ENCODE results near the gene GRK2. TPM values are rescaled to one million over a fixed set of nuclear protein-coding genes. Genes with fewer than 3 reads are reported as not detected.

The GRK2 gene
- polyA plus RNA-seq, 1 donor (not counting 4 experiments of a cell fraction or from before 2014, with no cell fraction given), result 21.1 TPM

DNA sequence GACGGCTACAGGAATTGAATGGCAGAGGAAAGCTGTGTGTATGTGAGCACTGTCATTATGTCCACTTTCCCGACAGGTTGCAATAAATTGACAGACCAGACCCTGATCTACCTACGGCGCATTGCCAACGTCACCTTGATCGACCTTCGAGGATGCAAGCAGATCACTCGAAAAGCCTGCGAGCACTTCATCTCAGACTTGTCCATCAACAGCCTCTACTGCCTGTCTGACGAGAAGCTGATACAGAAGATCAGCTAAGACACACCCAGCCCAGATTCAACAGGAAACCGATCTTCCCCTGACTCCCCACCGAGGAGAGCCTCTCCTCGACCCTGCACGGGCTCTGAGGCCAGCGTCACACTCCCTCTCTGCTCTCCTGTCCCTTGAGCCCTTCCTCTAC lies 11.5 kb upstream of the GRK2 start:
- dilution Hi-C loops (cut with MboI; ENCODE audit: extremely low pct_ligation_motif_present, low sequenced_read_pairs), result no loop called here
- peaks cover 40 to 67% of the 10 kb centered on the region in 2 experiments for H3K36me3 ChIP-seq (ENCODE audit: control insufficient read depth in 2 of 2, extremely low read depth in 1 of 2, insufficient read depth in 2 of 2, low read length in 2 of 2)
- H3K4me2 ChIP-seq (ENCODE audit: control insufficient read depth, extremely low read depth, insufficient read depth, low read depth, low read length), result no peak overlapping the region
- no peaks in the 10 kb centered on the region for H3K9me3 ChIP-seq (ENCODE audit: control insufficient read depth, low read depth, low read length)
- no peak for DNase-seq (ENCODE audit: low read depth, low spot score)
- TF ChIP-seq, protein P1, sequence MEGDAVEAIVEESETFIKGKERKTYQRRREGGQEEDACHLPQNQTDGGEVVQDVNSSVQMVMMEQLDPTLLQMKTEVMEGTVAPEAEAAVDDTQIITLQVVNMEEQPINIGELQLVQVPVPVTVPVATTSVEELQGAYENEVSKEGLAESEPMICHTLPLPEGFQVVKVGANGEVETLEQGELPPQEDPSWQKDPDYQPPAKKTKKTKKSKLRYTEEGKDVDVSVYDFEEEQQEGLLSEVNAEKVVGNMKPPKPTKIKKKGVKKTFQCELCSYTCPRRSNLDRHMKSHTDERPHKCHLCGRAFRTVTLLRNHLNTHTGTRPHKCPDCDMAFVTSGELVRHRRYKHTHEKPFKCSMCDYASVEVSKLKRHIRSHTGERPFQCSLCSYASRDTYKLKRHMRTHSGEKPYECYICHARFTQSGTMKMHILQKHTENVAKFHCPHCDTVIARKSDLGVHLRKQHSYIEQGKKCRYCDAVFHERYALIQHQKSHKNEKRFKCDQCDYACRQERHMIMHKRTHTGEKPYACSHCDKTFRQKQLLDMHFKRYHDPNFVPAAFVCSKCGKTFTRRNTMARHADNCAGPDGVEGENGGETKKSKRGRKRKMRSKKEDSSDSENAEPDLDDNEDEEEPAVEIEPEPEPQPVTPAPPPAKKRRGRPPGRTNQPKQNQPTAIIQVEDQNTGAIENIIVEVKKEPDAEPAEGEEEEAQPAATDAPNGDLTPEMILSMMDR (optimal IDR thresholded peaks at IDR 0.05 in 1 of 3, IDR thresholded peaks at IDR 0.05 in 1 of 3, conservative IDR thresholded peaks at IDR 0.05 in 1 of 3; ENCODE audit: extremely low read depth in 1 of 3, insufficient read depth in 2 of 3, low read length in 3 of 3), result no peak
- TF ChIP-seq EZH2 (IDR thresholded peaks at IDR 0.05; ENCODE audit: low read length), result no peak
- H2AFZ ChIP-seq (ENCODE audit: control insufficient read depth, low read length), result no peak overlapping the region
- peaks cover 21% of the 10 kb centered on the region for H3K4me1 ChIP-seq (ENCODE audit: control insufficient read depth, extremely low read depth, insufficient read depth, low read length)
- H3K27me3 ChIP-seq (ENCODE audit: control insufficient read depth, extremely low read depth, insufficient read depth, low read length), result no peaks in the 10 kb centered on the region
- H3K27ac ChIP-seq (ENCODE audit: control insufficient read depth, insufficient read depth, low read length), result no peak overlapping the region
- peaks cover 2% of the 10 kb centered on the region for H3K79me2 ChIP-seq (ENCODE audit: control insufficient read depth, insufficient read depth, low read length)
- no peaks in the 10 kb centered on the region for H4K20me1 ChIP-seq (ENCODE audit: control insufficient read depth, extremely low read depth, insufficient read depth, low read length)
- H3K9ac ChIP-seq (ENCODE audit: control insufficient read depth, extremely low read depth, insufficient read depth, low read length), result no peak overlapping the region
- no peak for FAIRE-seq
- H3K9me1 ChIP-seq (ENCODE audit: control insufficient read depth, extremely low read depth, insufficient read depth, low read length), result no peaks in the 10 kb centered on the region
- H3K4me3 ChIP-seq (ENCODE audit: control insufficient read depth in 2 of 3, extremely low read depth in 1 of 3, insufficient read depth in 2 of 3, low read depth in 1 of 3, low read length in 3 of 3), result no peak overlapping the region

DNA sequence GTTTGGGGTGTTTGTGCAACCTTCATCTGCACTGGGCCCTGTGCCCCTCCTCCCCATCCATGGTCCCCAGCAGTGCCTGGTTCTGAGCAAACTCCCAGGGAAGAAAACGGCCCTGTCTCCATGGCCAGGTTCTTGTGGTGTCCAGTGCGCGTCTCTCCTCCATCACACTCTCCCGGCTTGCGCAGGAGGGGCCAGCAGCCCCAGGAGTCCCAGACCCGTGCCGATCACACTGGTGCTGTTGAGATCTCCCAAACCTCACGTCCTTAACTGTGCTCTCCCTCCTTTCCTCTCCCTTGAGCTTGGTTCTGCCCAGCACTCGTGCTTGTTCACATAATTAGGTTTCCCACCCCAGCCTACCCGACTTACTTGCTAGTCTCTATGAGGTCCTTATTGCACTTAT lies 10.9 kb upstream of the GRK2 start:
- Histone ChIP-seq H3K79me2 (ENCODE audit: control insufficient read depth, insufficient read depth, low read length) (no peaks in the 10 kb centered on the region), H3K36me3 (ENCODE audit: control insufficient read depth in 2 of 2, extremely low read depth in 1 of 2, insufficient read depth in 2 of 2, low read length in 2 of 2) (peaks cover 38 to 61% of the 10 kb centered on the region in 2 experiments), H2AFZ (ENCODE audit: control insufficient read depth, low read length) (no peak overlapping the region), H3K27me3 (ENCODE audit: control insufficient read depth, extremely low read depth, insufficient read depth, low read length) (no peaks in the 10 kb centered on the region), H3K9me1 (ENCODE audit: control insufficient read depth, extremely low read depth, insufficient read depth, low read length) (no peaks in the 10 kb centered on the region), H3K4me3 (ENCODE audit: control insufficient read depth in 2 of 3, extremely low read depth in 1 of 3, insufficient read depth in 2 of 3, low read depth in 1 of 3, low read length in 3 of 3) (no peak overlapping the region), H3K4me2 (ENCODE audit: control insufficient read depth, extremely low read depth, insufficient read depth, low read depth, low read length) (no peak overlapping the region), H3K27ac (ENCODE audit: control insufficient read depth, insufficient read depth, low read length) (no peak overlapping the region), H3K9ac (ENCODE audit: control insufficient read depth, extremely low read depth, insufficient read depth, low read length) (no peak overlapping the region), H3K9me3 (ENCODE audit: control insufficient read depth, low read depth, low read length) (no peaks in the 10 kb centered on the region), H3K4me1 (ENCODE audit: control insufficient read depth, extremely low read depth, insufficient read depth, low read length) (peaks cover 21% of the 10 kb centered on the region), H4K20me1 (ENCODE audit: control insufficient read depth, extremely low read depth, insufficient read depth, low read length) (no peaks in the 10 kb centered on the region)
- TF ChIP-seq, protein P1 (optimal IDR thresholded peaks at IDR 0.05 in 1 of 3, IDR thresholded peaks at IDR 0.05 in 1 of 3, conservative IDR thresholded peaks at IDR 0.05 in 1 of 3; ENCODE audit: extremely low read depth in 1 of 3, insufficient read depth in 2 of 3, low read length in 3 of 3), result no peak
- no peak for FAIRE-seq
- dilution Hi-C loops (cut with MboI; ENCODE audit: extremely low pct_ligation_motif_present, low sequenced_read_pairs), result no loop called here
- DNase-seq (ENCODE audit: low read depth, low spot score), result no peak

All from keratinocyte (primary cell).